Nephron (organoid): ENCODE results near the gene PGC.

ENCODE experiments used
- H3K27ac Mint-ChIP-seq, 3 experiments: 2 replicates each; pipeline ENCODE4 v1.8.0; 2020; ENCODE audit warnings: mixed read lengths in 3 of 3, mild to moderate bottlenecking in 2 of 3, moderate library complexity in 1 of 3
- H3K27me3 Mint-ChIP-seq: 2 replicates; pipeline ENCODE4 v1.8.0; 2021; ENCODE audit warnings: low read depth, mild to moderate bottlenecking, moderate library complexity, mixed read lengths
- H3K36me3 Mint-ChIP-seq: 2 replicates; pipeline ENCODE4 v1.8.0; 2020; ENCODE audit warnings: low read depth, mixed read lengths
- H3K4me1 Mint-ChIP-seq: 2 replicates; pipeline ENCODE4 v1.8.0; 2020; ENCODE audit warnings: mixed read lengths
- H3K4me3 Mint-ChIP-seq, 3 experiments: 2 replicates each; pipeline ENCODE4 v1.8.0; 2020; ENCODE audit warnings: mild to moderate bottlenecking in 3 of 3, mixed read lengths in 3 of 3, moderate library complexity in 2 of 3
- H3K9me3 Mint-ChIP-seq: 2 replicates; pipeline ENCODE4 v1.8.0; 2020; ENCODE audit warnings: mixed read lengths
- TF ChIP-seq, protein P1 (sequence below), 3 experiments: fragments of 200-600 bp; sonication (generic); IDR thresholded peaks; one replicate each; pipeline ENCODE4 v1.5.0; 2021; ENCODE audit warnings: antibody characterized with exemption in 3 of 3; ENCODE audit not compliant: unreplicated experiment in 3 of 3

The PGC gene

DNA sequence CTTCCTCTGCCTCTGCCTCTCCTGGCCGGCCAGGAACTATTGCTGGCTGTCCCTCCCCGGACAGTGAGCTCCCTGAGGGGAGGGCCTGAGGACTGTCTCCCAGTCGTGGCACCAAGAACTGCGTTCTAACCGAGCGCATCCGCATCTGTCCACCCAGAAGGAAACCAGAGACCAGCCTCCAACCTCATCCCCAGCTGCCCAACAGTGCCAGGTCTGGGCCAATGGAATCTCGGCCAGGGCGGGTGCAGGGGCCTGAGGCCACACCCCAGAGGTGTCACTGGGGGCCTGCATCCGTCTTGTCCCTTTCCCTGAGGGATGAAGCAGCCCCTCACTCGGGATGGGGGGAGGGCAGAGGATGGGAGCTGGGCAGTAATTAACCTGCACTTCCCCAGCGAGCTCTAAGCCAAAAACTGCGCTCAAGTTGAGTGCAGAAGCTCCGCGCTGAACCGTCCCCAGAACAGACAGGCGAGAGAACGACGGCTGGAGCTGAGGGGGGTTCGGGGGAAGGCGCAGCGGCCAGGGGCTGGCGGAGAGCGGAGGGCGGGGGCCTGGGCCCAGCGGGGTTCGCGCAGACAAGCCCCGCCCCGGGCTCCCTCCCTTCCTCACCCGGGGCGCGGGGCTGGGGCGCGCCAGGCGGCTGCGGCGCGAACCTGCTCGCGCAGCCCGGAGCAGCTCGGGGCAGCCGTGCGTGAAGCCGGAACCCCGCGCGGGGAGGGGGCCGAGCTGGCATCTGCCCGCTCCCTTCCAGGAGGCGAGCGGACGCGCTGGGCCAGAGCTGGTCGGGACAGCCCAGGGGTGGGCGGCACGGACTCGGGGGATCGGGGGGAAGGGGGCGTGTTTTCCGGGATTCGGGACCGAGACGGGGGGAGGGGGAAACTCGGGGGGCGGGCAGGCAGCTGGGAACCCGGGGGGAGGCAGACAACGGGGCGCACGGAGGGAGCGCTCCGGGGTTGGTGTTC, 13.2 kb downstream of the PGC start:
- TF ChIP-seq, protein P1, sequence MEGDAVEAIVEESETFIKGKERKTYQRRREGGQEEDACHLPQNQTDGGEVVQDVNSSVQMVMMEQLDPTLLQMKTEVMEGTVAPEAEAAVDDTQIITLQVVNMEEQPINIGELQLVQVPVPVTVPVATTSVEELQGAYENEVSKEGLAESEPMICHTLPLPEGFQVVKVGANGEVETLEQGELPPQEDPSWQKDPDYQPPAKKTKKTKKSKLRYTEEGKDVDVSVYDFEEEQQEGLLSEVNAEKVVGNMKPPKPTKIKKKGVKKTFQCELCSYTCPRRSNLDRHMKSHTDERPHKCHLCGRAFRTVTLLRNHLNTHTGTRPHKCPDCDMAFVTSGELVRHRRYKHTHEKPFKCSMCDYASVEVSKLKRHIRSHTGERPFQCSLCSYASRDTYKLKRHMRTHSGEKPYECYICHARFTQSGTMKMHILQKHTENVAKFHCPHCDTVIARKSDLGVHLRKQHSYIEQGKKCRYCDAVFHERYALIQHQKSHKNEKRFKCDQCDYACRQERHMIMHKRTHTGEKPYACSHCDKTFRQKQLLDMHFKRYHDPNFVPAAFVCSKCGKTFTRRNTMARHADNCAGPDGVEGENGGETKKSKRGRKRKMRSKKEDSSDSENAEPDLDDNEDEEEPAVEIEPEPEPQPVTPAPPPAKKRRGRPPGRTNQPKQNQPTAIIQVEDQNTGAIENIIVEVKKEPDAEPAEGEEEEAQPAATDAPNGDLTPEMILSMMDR (IDR thresholded peaks at IDR 0.05; ENCODE audit: unreplicated experiment in 3 of 3) = no peak
- Mint-ChIP-seq H3K36me3 (no peaks in the 10 kb centered on the region), H3K4me1 (no peaks in the 10 kb centered on the region), H3K9me3 (no peaks in the 10 kb centered on the region), H3K27me3 (peaks cover 19% of the 10 kb centered on the region), H3K4me3 (peak overlapping the region; percentile 86 to 91 (median 90)), H3K27ac (peak overlapping the region in 2 of 3 experiments; percentile 66 to 74)

DNA sequence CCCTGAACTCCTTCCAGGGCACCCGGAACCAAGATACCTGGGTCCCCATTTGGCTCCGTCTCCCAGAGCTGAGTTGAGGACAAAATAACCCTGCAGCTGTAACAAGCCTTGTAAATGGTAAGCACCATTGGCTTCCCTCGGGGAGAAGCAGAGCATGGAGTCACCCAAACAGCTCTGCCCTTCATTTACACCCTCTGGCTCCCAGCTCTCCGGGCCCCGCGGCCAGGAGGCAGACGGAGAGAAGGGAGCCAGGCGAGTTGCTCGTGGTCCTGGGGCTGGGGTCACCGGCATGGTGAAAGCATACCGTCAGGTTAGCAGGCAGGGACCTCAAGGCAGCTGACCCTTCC, 13.9 kb downstream of the PGC start:
- Mint-ChIP-seq H3K27me3 (peaks cover 19% of the 10 kb centered on the region), H3K27ac (no peak overlapping the region), H3K9me3 (no peaks in the 10 kb centered on the region), H3K4me1 (no peaks in the 10 kb centered on the region), H3K36me3 (no peaks in the 10 kb centered on the region), H3K4me3 (peak overlapping the region; percentile 86 to 91 (median 90))
- TF ChIP-seq, protein P1 (IDR thresholded peaks at IDR 0.05; ENCODE audit: unreplicated experiment in 3 of 3) = no peak

DNA sequence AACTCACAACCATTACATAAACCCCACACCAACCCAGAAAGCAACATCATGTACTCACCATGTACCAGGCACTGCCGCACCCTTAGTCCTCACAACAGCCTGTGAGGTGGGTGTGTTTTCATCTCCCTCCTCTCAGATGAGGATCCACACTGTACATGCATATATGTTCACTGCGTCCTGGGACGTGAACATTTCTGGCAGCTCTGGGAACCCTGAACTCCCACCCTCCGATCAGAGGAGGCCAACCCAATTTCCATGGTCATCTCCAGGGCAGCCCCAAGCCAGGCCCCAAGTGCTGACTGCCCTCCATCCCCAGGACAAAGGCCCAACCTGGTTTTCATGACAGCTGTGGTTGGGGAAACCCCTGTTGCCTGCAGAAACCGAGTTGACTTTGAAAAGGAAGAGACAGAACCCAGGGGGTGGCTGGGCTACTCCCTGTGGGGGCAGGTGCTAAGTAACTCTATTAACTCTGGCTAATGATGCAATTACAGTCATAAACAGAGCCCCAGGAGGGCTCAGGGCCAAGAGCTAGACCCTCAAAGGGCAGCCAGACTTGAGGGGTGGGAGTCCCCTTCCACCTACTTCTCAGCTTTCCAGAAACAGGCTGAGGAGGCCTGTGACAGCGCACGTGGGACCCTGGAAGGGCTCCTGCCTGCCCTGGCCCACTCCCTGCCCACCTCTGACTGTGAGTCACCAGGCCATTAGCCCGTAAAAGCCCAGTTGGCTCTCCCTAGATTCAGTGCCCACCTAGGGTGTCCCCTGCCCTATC, 14.4 kb downstream of the PGC start:
- Mint-ChIP-seq H3K27ac (peak overlapping the region in 1 of 3 experiments; percentile 3), H3K9me3 (no peaks in the 10 kb centered on the region), H3K27me3 (peaks cover 19% of the 10 kb centered on the region), H3K4me1 (no peaks in the 10 kb centered on the region), H3K4me3 (peak overlapping the region; percentile 86 to 91 (median 90)), H3K36me3 (no peaks in the 10 kb centered on the region)
- TF ChIP-seq, protein P1 (IDR thresholded peaks at IDR 0.05; ENCODE audit: unreplicated experiment in 3 of 3) = no peak

DNA sequence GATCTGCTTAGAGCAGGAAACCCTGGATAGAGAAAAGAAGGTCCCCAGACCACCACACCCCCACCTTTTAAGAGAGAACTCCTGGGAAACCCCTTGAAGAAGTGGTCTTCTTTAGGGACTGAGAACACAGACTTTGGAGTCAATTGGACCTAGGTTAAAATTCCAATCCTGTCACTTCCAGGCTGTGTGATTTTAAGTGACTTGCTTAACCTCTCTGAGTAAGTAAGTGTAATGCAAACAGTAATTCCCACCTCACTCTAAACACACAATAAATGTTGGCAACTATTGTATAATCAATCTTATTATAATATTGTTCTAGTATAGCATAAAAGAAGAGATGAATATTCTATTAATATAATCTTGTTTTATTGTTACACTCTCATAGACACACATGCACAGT, 15.0 kb downstream of the PGC start:
- Mint-ChIP-seq H3K27ac (peak overlapping the region in 1 of 3 experiments; percentile 3), H3K4me3 (peak overlapping the region in 2 of 3 experiments; percentile 20 to 91), H3K4me1 (no peaks in the 10 kb centered on the region), H3K27me3 (peaks cover 19% of the 10 kb centered on the region), H3K9me3 (no peaks in the 10 kb centered on the region), H3K36me3 (no peaks in the 10 kb centered on the region)
- TF ChIP-seq, protein P1 (IDR thresholded peaks at IDR 0.05; ENCODE audit: unreplicated experiment in 3 of 3) = no peak

DNA sequence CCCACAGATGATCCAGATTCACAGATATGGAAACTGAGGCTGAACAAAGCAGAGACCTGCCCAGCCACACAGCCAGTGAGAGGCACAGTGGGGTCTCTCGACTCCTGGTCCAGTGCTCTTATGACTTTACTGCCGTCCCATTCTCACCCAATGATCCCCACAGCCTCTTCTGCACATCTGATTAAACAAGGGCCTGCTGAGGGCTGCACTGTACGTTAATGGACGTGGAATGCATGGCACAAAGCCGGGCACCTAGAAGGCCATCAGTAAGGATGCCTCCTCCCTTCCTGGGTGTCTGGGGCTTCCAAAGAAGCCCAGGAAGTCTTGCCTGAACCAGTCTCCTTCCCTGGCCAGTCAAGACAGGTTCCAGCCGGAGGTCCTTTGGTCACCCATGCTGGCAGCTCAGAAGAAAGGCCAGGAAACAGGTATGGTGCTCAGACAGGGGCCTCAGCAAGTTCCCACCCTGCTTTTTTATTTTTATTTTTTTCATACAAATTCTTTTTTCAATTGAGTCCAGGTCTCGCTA, 15.6 kb downstream of the PGC start:
- Mint-ChIP-seq H3K27ac (no peak overlapping the region), H3K4me1 (no peaks in the 10 kb centered on the region), H3K36me3 (no peaks in the 10 kb centered on the region), H3K4me3 (no peak overlapping the region), H3K27me3 (peaks cover 16% of the 10 kb centered on the region), H3K9me3 (no peaks in the 10 kb centered on the region)
- TF ChIP-seq, protein P1 (IDR thresholded peaks at IDR 0.05; ENCODE audit: unreplicated experiment in 3 of 3) = no peak
